Measurements from ENCODE around the gene HPN. TPM values are rescaled to one million over a fixed set of nuclear protein-coding genes. Genes with fewer than 3 reads are reported as not detected.

HPN gene
- total RNA-seq, 2 experiments from 2014 or later = 0.11 TPM; not detected in 1

GRCh38 chr19:35108730-35109129 lies 67.2 kb downstream of the HPN start:
- Mint-ChIP-seq H3K4me1 (ENCODE audit: low read depth) (peaks cover 8% of the 10 kb centered on the region), H3K27ac (no peak overlapping the region), H3K4me3 (no peak overlapping the region), H3K36me3 (ENCODE audit: low read depth) (no peaks in the 10 kb centered on the region), H3K27me3 (no peaks in the 10 kb centered on the region), H3K9me3 (peaks cover 8% of the 10 kb centered on the region)
- ATAC-seq (no peak), DNase-seq (no peak)
- TF ChIP-seq CTCF (IDR thresholded peaks at IDR 0.05) = no peak
- intact Hi-C loops (cut with micrococcal nuclease) = no loop called here
- POLR2A ChIA-PET = no interaction called here
- CTCF ChIA-PET = no interaction called here

GRCh38 chr19:35109395-35110112 lies 68.0 kb downstream of the HPN start:
- no peaks in the 10 kb centered on the region for H3K36me3 Mint-ChIP-seq (ENCODE audit: low read depth)
- no peak overlapping the region for H3K27ac Mint-ChIP-seq
- no peak overlapping the region for H3K4me3 Mint-ChIP-seq
- intact Hi-C loops (cut with micrococcal nuclease) = no loop called here
- H3K27me3 Mint-ChIP-seq = no peaks in the 10 kb centered on the region
- ATAC-seq (no peak), DNase-seq (no peak)
- TF ChIP-seq CTCF (IDR thresholded peaks at IDR 0.05) = no peak
- peaks cover 8% of the 10 kb centered on the region for H3K9me3 Mint-ChIP-seq
- CTCF ChIA-PET = interaction anchor here (1.8 kb wide), 1 partner anchor 9 kb away, joined by 5 read pairs; no protein-coding TSS in a partner anchor
- H3K4me1 Mint-ChIP-seq (ENCODE audit: low read depth) = peaks cover 9% of the 10 kb centered on the region
- POLR2A ChIA-PET = interaction anchor here (1.6 kb wide), 1 partner anchor 43 kb away, joined by 3 read pairs; no protein-coding TSS in a partner anchor

GRCh38 chr19:35110974-35111373 lies 69.5 kb downstream of the HPN start:
- intact Hi-C loops (cut with micrococcal nuclease) = no loop called here
- ChIA-PET POLR2A (interaction anchor here (1.6 kb wide), 1 partner anchor 44 kb away, joined by 3 read pairs; no protein-coding TSS in a partner anchor), CTCF (interaction anchor here (0.7 to 1.8 kb wide), 8 partner anchors 11 to 78 kb away, joined by 3 to 5 read pairs (median 4); no protein-coding TSS in a partner anchor)
- Mint-ChIP-seq H3K4me1 (ENCODE audit: low read depth) (peaks cover 13% of the 10 kb centered on the region), H3K9me3 (peaks cover 8% of the 10 kb centered on the region), H3K27me3 (no peaks in the 10 kb centered on the region), H3K27ac (no peak overlapping the region), H3K36me3 (ENCODE audit: low read depth) (no peaks in the 10 kb centered on the region), H3K4me3 (no peak overlapping the region)
- no peak for ATAC-seq
- no peak for TF ChIP-seq CTCF (IDR thresholded peaks at IDR 0.05)
- no peak for DNase-seq

GRCh38 chr19:35112995-35113688 lies 71.6 kb downstream of the HPN start:
- intact Hi-C loops (cut with micrococcal nuclease) = no loop called here
- no peaks in the 10 kb centered on the region for H3K36me3 Mint-ChIP-seq (ENCODE audit: low read depth)
- ChIA-PET POLR2A (no interaction called here), CTCF (no interaction called here)
- no peak for TF ChIP-seq CTCF (IDR thresholded peaks at IDR 0.05)
- H3K27ac Mint-ChIP-seq = no peak overlapping the region
- peaks cover 5% of the 10 kb centered on the region for H3K4me1 Mint-ChIP-seq (ENCODE audit: low read depth)
- no peak overlapping the region for H3K4me3 Mint-ChIP-seq
- no peaks in the 10 kb centered on the region for H3K27me3 Mint-ChIP-seq
- ATAC-seq = no peak
- DNase-seq = no peak
- H3K9me3 Mint-ChIP-seq = no peaks in the 10 kb centered on the region

Measured in activated CD8-positive, alpha-beta T cell treated with anti-CD3 and anti-CD28 coated beads for 36 hours (primary cell).